A549 treated with RU486 at 1 μM for 4 hours (cell line): ENCODE results near the gene TESK1. TPM values are rescaled to one million over a fixed set of nuclear protein-coding genes. Genes with fewer than 3 reads are reported as not detected.

Experiments used
- total RNA-seq: library from RNA; stranded (reverse); fragments of 200-300 nt; extraction: Qiagen RNA extraction; gene quantifications from 5 replicates; pipeline ENCODE4 v1.2.3, GENCODE V29; 2022; ENCODE audit warnings: low read depth

Gene TESK1
- total RNA-seq, result 18.3 to 28.1 TPM (median 22.9 TPM) in 5 replicates

GRCh38 chr9:35604578-35605350 is at the start of gene TESK1:
TSS of gene TESK1 (plus strand) at chr9:35605262. CDS start at chr9:35605620, 358 bp downstream.

GRCh38 chr9:35618325-35618727 is 13.3 kb downstream of the TESK1 start, which contains the start of gene CD72:
TSS of gene CD72 (minus strand) at chr9:35618413. CDS start at chr9:35618303, 110 bp downstream.

GRCh38 chr9:35650341-35651158 is 45.5 kb downstream of the TESK1 start, which contains the start of gene SIT1:
TSS of gene SIT1 (minus strand) at chr9:35650931. CDS start at chr9:35650853, 78 bp downstream.

GRCh38 chr9:35657546-35658136 is 52.6 kb downstream of the TESK1 start, which contains the start of gene RMRP:
TSS of gene RMRP (minus strand) at chr9:35658019.

GRCh38 chr9:35658137-35658967 is 53.3 kb downstream of the TESK1 start, which contains the start of gene CCDC107:
TSS of gene CCDC107 (plus strand) at chr9:35658292. CDS start at chr9:35658380, 88 bp downstream.

Other genes starting within 250 kb of the TESK1 start
- gene RUSC2, start 115.2 kb upstream of the TESK1 start, total RNA-seq, result 19.3 to 28.0 TPM (median 24.6 TPM) in 5 replicates
- 0.25 to 0.30 TPM (median 0.30 TPM) in 3 of 5 replicates, not detected in the others for gene CD72, start 13.2 kb downstream of the TESK1 start, total RNA-seq
- not detected in 5 replicates for gene SIT1, start 45.7 kb downstream of the TESK1 start, total RNA-seq
- gene RMRP, start 52.8 kb downstream of the TESK1 start, total RNA-seq, result 8.3 to 13.4 TPM (median 12.5 TPM) in 3 of 5 replicates, not detected in the others
- gene CCDC107, start 53.0 kb downstream of the TESK1 start, total RNA-seq, result 20.4 to 28.0 TPM (median 23.9 TPM) in 5 replicates
- 12.8 to 19.8 TPM (median 17.1 TPM) in 5 replicates for gene ARHGEF39, start 59.9 kb downstream of the TESK1 start, total RNA-seq
- gene CA9, start 68.7 kb downstream of the TESK1 start, total RNA-seq, result 4.1 to 7.3 TPM (median 4.6 TPM) in 5 replicates
- gene TPM2, start 84.7 kb downstream of the TESK1 start, total RNA-seq, result 613 to 691 TPM (median 662 TPM) in 5 replicates
- gene TLN1, start 126.9 kb downstream of the TESK1 start, total RNA-seq, result 113 to 128 TPM (median 115 TPM) in 5 replicates
- 55.7 to 63.8 TPM (median 58.4 TPM) in 5 replicates for gene CREB3, start 127.4 kb downstream of the TESK1 start, total RNA-seq
- gene GBA2, start 144.0 kb downstream of the TESK1 start, total RNA-seq, result 23.1 to 31.3 TPM (median 30.0 TPM) in 5 replicates
- 11.2 to 15.6 TPM (median 14.7 TPM) in 5 replicates for gene RGP1, start 144.0 kb downstream of the TESK1 start, total RNA-seq
- 0.29 to 0.82 TPM (median 0.31 TPM) in 3 of 5 replicates, not detected in the others for gene MSMP, start 149.0 kb downstream of the TESK1 start, total RNA-seq
- gene NPR2, start 186.3 kb downstream of the TESK1 start, total RNA-seq, result 4.4 to 6.3 TPM (median 5.8 TPM) in 5 replicates
- 0.26 to 0.47 TPM (median 0.41 TPM) in 5 replicates for gene SPAG8, start 207.0 kb downstream of the TESK1 start, total RNA-seq
- gene HINT2, start 209.8 kb downstream of the TESK1 start, total RNA-seq, result 70.2 to 119 TPM (median 98.2 TPM) in 5 replicates
- not detected in 5 replicates for gene FAM221B, start 223.5 kb downstream of the TESK1 start, total RNA-seq
- 2.1 to 4.7 TPM (median 3.0 TPM) in 5 replicates for gene TMEM8B, start 224.0 kb downstream of the TESK1 start, total RNA-seq